ENCODE data around the gene TRNT1.

Gene TRNT1

GRCh38 chr3:3126477-3127431, at the start of gene TRNT1:
TRNT1 (plus strand) TSS chr3:3126940; CDS start chr3:3129041, 2,101 bp downstream.
- peak within 1 kb of the TSS; percentile 86 for H3K4me3 Mint-ChIP-seq
- CTCF ChIA-PET, result interaction anchor here (1.5 kb wide), 1 partner anchor 45 kb away, joined by 3 read pairs; no protein-coding TSS in a partner anchor
- no peaks in the 10 kb centered on the region for H3K9me3 Mint-ChIP-seq
- DNase-seq, result peak; percentile 96
- H3K36me3 Mint-ChIP-seq, result peaks cover 35% of the 10 kb centered on the region
- H3K27ac Mint-ChIP-seq, result peak within 1 kb of the TSS; percentile 95
- peaks cover 38% of the 10 kb centered on the region for H3K4me1 Mint-ChIP-seq
- no peaks in the 10 kb centered on the region for H3K27me3 Mint-ChIP-seq

- CTCF ChIA-PET, result no interaction called here
These were observed 46.4 kb upstream of the TRNT1 start for GRCh38 chr3:3080309-3080708.

GRCh38 chr3:3081381-3082233, 45.1 kb upstream of the TRNT1 start:
- no peak overlapping the region for H3K4me3 Mint-ChIP-seq
- no peak for DNase-seq
- CTCF ChIA-PET, result no interaction called here
- H3K27me3 Mint-ChIP-seq, result peaks cover 5% of the 10 kb centered on the region
- no peak overlapping the region for H3K27ac Mint-ChIP-seq
- H3K4me1 Mint-ChIP-seq, result no peaks in the 10 kb centered on the region
- H3K9me3 Mint-ChIP-seq, result no peaks in the 10 kb centered on the region
- H3K36me3 Mint-ChIP-seq, result no peaks in the 10 kb centered on the region

More at GRCh38 chr3:3080309-3080708, 46.4 kb upstream of the TRNT1 start:
- DNase-seq, result no peak
- no peak overlapping the region for H3K27ac Mint-ChIP-seq
- H3K9me3 Mint-ChIP-seq, result no peaks in the 10 kb centered on the region
- H3K27me3 Mint-ChIP-seq, result peaks cover 5% of the 10 kb centered on the region
- no peaks in the 10 kb centered on the region for H3K4me1 Mint-ChIP-seq
- H3K4me3 Mint-ChIP-seq, result no peak overlapping the region
- no peaks in the 10 kb centered on the region for H3K36me3 Mint-ChIP-seq

GRCh38 chr3:3082234-3082924, 44.4 kb upstream of the TRNT1 start:
- CTCF ChIA-PET, result no interaction called here

GRCh38 chr3:3084890-3085289, 41.9 kb upstream of the TRNT1 start:
- Mint-ChIP-seq H3K27me3 (peaks cover 5% of the 10 kb centered on the region), H3K27ac (no peak overlapping the region), H3K9me3 (no peaks in the 10 kb centered on the region), H3K36me3 (no peaks in the 10 kb centered on the region), H3K4me1 (no peaks in the 10 kb centered on the region), H3K4me3 (no peak overlapping the region)
- CTCF ChIA-PET, result no interaction called here
- no peak for DNase-seq

More at GRCh38 chr3:3082234-3082924, 44.4 kb upstream of the TRNT1 start:
- H3K36me3 Mint-ChIP-seq, result no peaks in the 10 kb centered on the region
- no peak overlapping the region for H3K4me3 Mint-ChIP-seq
- no peaks in the 10 kb centered on the region for H3K9me3 Mint-ChIP-seq
- H3K27ac Mint-ChIP-seq, result no peak overlapping the region
- no peaks in the 10 kb centered on the region for H3K4me1 Mint-ChIP-seq
- peaks cover 5% of the 10 kb centered on the region for H3K27me3 Mint-ChIP-seq
- DNase-seq, result no peak

GRCh38 chr3:3085782-3086181, 41.0 kb upstream of the TRNT1 start:
- no peaks in the 10 kb centered on the region for H3K9me3 Mint-ChIP-seq
- no peaks in the 10 kb centered on the region for H3K36me3 Mint-ChIP-seq
- H3K4me1 Mint-ChIP-seq, result no peaks in the 10 kb centered on the region
- peaks cover 5% of the 10 kb centered on the region for H3K27me3 Mint-ChIP-seq
- H3K27ac Mint-ChIP-seq, result no peak overlapping the region
- no peak for DNase-seq
- CTCF ChIA-PET, result no interaction called here
- H3K4me3 Mint-ChIP-seq, result no peak overlapping the region

GRCh38 chr3:3086239-3086638, 40.5 kb upstream of the TRNT1 start:
- no peaks in the 10 kb centered on the region for H3K36me3 Mint-ChIP-seq
- CTCF ChIA-PET, result no interaction called here
- no peak overlapping the region for H3K4me3 Mint-ChIP-seq
- DNase-seq, result no peak
- no peaks in the 10 kb centered on the region for H3K9me3 Mint-ChIP-seq
- no peaks in the 10 kb centered on the region for H3K4me1 Mint-ChIP-seq
- H3K27ac Mint-ChIP-seq, result no peak overlapping the region
- H3K27me3 Mint-ChIP-seq, result peaks cover 5% of the 10 kb centered on the region

- CTCF ChIA-PET, result no interaction called here
- Mint-ChIP-seq H3K4me3 (no peak overlapping the region), H3K27me3 (peaks cover 4% of the 10 kb centered on the region), H3K4me1 (no peaks in the 10 kb centered on the region), H3K36me3 (no peaks in the 10 kb centered on the region), H3K9me3 (no peaks in the 10 kb centered on the region), H3K27ac (no peak overlapping the region)
- DNase-seq, result no peak
These were observed 39.5 kb upstream of the TRNT1 start for GRCh38 chr3:3087279-3087678.

- Mint-ChIP-seq H3K4me3 (no peak overlapping the region), H3K27me3 (no peaks in the 10 kb centered on the region), H3K27ac (no peak overlapping the region), H3K4me1 (no peaks in the 10 kb centered on the region), H3K36me3 (no peaks in the 10 kb centered on the region), H3K9me3 (no peaks in the 10 kb centered on the region)
- DNase-seq, result no peak
- CTCF ChIA-PET, result no interaction called here
These were observed 38.8 kb upstream of the TRNT1 start for GRCh38 chr3:3087716-3088465.

GRCh38 chr3:3089017-3089416, 37.7 kb upstream of the TRNT1 start:
- Mint-ChIP-seq H3K27ac (no peak overlapping the region), H3K4me3 (no peak overlapping the region), H3K27me3 (no peaks in the 10 kb centered on the region), H3K4me1 (no peaks in the 10 kb centered on the region), H3K36me3 (no peaks in the 10 kb centered on the region), H3K9me3 (no peaks in the 10 kb centered on the region)
- CTCF ChIA-PET, result no interaction called here
- no peak for DNase-seq

GRCh38 chr3:3097958-3098357, 28.8 kb upstream of the TRNT1 start:
- no peak overlapping the region for H3K27ac Mint-ChIP-seq
- CTCF ChIA-PET, result interaction anchor here (1.0 kb wide), 1 partner anchor 32 kb away, joined by 4 read pairs; no protein-coding TSS in a partner anchor
- H3K27me3 Mint-ChIP-seq, result peaks cover 3% of the 10 kb centered on the region
- no peaks in the 10 kb centered on the region for H3K9me3 Mint-ChIP-seq
- no peaks in the 10 kb centered on the region for H3K4me1 Mint-ChIP-seq
- no peak for DNase-seq
- H3K36me3 Mint-ChIP-seq, result no peaks in the 10 kb centered on the region
- H3K4me3 Mint-ChIP-seq, result no peak overlapping the region

- H3K27ac Mint-ChIP-seq, result no peak overlapping the region
- H3K36me3 Mint-ChIP-seq, result no peaks in the 10 kb centered on the region
These were observed 24.9 kb upstream of the TRNT1 start for GRCh38 chr3:3101660-3102458.

GRCh38 chr3:3102751-3103150, 24.0 kb upstream of the TRNT1 start:
- Mint-ChIP-seq H3K27ac (no peak overlapping the region), H3K36me3 (no peaks in the 10 kb centered on the region), H3K27me3 (peaks cover 5% of the 10 kb centered on the region), H3K4me3 (no peak overlapping the region), H3K9me3 (no peaks in the 10 kb centered on the region), H3K4me1 (no peaks in the 10 kb centered on the region)
- DNase-seq, result no peak
- CTCF ChIA-PET, result no interaction called here

More at GRCh38 chr3:3101660-3102458, 24.9 kb upstream of the TRNT1 start:
- CTCF ChIA-PET, result no interaction called here
- Mint-ChIP-seq H3K4me1 (no peaks in the 10 kb centered on the region), H3K4me3 (no peak overlapping the region), H3K27me3 (peaks cover 8% of the 10 kb centered on the region), H3K9me3 (no peaks in the 10 kb centered on the region)
- DNase-seq, result no peak
